DND-41 (cell line): ENCODE measurements around the gene VAMP2.

Source experiments
- ATAC-seq: fragments of 200-7000 bp; cut with Tn5 transposase; 3 replicates; pipeline ENCODE4 v1.9.1; 2021; ENCODE audit warnings: low read depth; ENCODE audit not compliant: insufficient read depth
- DNase-seq: peaks from one replicate; pipeline ENCODE4 v3.0.0-alpha.2; 2020
- H2AFZ ChIP-seq: 2 replicates; pipeline ENCODE4 v1.6.0; 2012; ENCODE audit warnings: low read depth, low read length
- H3K27ac ChIP-seq: 2 replicates; pipeline ENCODE4 v1.5.1; 2012; ENCODE audit warnings: low read length, inconsistent platforms
- H3K27me3 ChIP-seq: fragments of 200-600 bp; sonication (generic); 2 replicates; pipeline ENCODE4 v1.6.0; 2012; ENCODE audit warnings: low read length, mild to moderate bottlenecking, inconsistent platforms; ENCODE audit not compliant: insufficient read depth, poor library complexity
- H3K36me3 ChIP-seq: 2 replicates; pipeline ENCODE4 v1.5.1; 2012; ENCODE audit warnings: low read length, inconsistent platforms; ENCODE audit not compliant: insufficient read depth
- H3K4me1 ChIP-seq: 2 replicates; pipeline ENCODE4 v1.5.1; 2012; ENCODE audit warnings: mild to moderate bottlenecking, low read length; ENCODE audit not compliant: insufficient read depth
- H3K4me2 ChIP-seq: 2 replicates; pipeline ENCODE4 v1.6.0; 2012; ENCODE audit warnings: mild to moderate bottlenecking, moderate library complexity, low read length, inconsistent platforms; ENCODE audit not compliant: insufficient read depth
- H3K4me3 ChIP-seq, 2 experiments: fragments of 200-600 bp in 1 of 2; shearing (Covaris generic) in 1 of 2; 2 replicates each; pipeline ENCODE4 v1.5.1; 2012 to 2016; ENCODE audit warnings: inconsistent platforms in 2 of 2, low read length in 2 of 2, mild to moderate bottlenecking in 2 of 2, low read depth in 1 of 2, moderate library complexity in 1 of 2
- H3K79me2 ChIP-seq: 2 replicates; pipeline ENCODE4 v1.6.0; 2012; ENCODE audit warnings: low read length, inconsistent platforms; ENCODE audit not compliant: insufficient read depth
- H3K9ac ChIP-seq: 2 replicates; pipeline ENCODE4 v1.6.0; 2012; ENCODE audit warnings: low read depth, mild to moderate bottlenecking, inconsistent platforms, low read length, moderate library complexity
- H3K9me3 ChIP-seq: 2 replicates; pipeline ENCODE4 v1.5.1; 2012; ENCODE audit warnings: low read length, moderate library complexity, mild to moderate bottlenecking, inconsistent platforms; ENCODE audit not compliant: insufficient read depth, severe bottlenecking
- H4K20me1 ChIP-seq: 2 replicates; pipeline ENCODE4 v1.6.0; 2012; ENCODE audit warnings: low read length; ENCODE audit not compliant: insufficient read depth
- EZH2 ChIP-seq: IDR thresholded peaks from 3 replicates; pipeline ENCODE4 v1.6.1; 2012; ENCODE audit warnings: borderline replicate concordance, low read depth, mild to moderate bottlenecking, moderate library complexity, low read length, inconsistent platforms; ENCODE audit not compliant: severe bottlenecking
- TF ChIP-seq, protein P1 (sequence below): IDR thresholded peaks from 2 replicates; pipeline ENCODE4 v1.5.1; 2012; ENCODE audit warnings: borderline replicate concordance, low read length, moderate library complexity, mild to moderate bottlenecking; ENCODE audit not compliant: poor library complexity, severe bottlenecking; ENCODE audit errors: extremely low read depth

The VAMP2 gene

DNA sequence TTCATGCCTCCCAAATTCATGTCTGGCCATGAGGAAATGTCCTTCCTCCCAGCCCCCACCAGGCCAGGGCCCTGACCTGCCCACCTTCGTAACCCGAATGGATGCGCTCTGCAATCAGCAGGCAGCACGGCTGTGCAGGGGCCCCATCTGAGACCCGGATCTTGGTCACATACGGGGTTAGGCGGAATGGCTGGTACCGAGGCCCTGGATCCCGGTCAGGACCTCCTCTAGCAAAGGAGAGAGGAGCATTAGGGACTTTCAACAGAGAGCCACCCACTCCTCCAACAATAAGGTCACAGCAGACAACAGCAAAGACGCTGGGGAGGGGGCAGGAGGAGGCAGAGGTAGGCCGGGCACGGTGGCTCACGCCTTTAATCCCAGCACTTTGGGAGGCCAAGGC is 14.2 kb downstream of the VAMP2 start:
- Histone ChIP-seq H3K9ac (no peak overlapping the region), H3K4me3 (no peak overlapping the region), H3K79me2 (peaks cover 17% of the 10 kb centered on the region), H3K36me3 (peaks cover 67% of the 10 kb centered on the region), H3K27me3 (no peaks in the 10 kb centered on the region), H4K20me1 (peaks cover 22% of the 10 kb centered on the region), H3K27ac (no peak overlapping the region), H3K9me3 (no peaks in the 10 kb centered on the region), H3K4me2 (no peak overlapping the region), H3K4me1 (peaks cover 30% of the 10 kb centered on the region), H2AFZ (no peak overlapping the region)
- ATAC-seq (no peak), DNase-seq (no peak)
- TF ChIP-seq, protein P1, sequence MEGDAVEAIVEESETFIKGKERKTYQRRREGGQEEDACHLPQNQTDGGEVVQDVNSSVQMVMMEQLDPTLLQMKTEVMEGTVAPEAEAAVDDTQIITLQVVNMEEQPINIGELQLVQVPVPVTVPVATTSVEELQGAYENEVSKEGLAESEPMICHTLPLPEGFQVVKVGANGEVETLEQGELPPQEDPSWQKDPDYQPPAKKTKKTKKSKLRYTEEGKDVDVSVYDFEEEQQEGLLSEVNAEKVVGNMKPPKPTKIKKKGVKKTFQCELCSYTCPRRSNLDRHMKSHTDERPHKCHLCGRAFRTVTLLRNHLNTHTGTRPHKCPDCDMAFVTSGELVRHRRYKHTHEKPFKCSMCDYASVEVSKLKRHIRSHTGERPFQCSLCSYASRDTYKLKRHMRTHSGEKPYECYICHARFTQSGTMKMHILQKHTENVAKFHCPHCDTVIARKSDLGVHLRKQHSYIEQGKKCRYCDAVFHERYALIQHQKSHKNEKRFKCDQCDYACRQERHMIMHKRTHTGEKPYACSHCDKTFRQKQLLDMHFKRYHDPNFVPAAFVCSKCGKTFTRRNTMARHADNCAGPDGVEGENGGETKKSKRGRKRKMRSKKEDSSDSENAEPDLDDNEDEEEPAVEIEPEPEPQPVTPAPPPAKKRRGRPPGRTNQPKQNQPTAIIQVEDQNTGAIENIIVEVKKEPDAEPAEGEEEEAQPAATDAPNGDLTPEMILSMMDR: no peak
- TF ChIP-seq EZH2: no peak

DNA sequence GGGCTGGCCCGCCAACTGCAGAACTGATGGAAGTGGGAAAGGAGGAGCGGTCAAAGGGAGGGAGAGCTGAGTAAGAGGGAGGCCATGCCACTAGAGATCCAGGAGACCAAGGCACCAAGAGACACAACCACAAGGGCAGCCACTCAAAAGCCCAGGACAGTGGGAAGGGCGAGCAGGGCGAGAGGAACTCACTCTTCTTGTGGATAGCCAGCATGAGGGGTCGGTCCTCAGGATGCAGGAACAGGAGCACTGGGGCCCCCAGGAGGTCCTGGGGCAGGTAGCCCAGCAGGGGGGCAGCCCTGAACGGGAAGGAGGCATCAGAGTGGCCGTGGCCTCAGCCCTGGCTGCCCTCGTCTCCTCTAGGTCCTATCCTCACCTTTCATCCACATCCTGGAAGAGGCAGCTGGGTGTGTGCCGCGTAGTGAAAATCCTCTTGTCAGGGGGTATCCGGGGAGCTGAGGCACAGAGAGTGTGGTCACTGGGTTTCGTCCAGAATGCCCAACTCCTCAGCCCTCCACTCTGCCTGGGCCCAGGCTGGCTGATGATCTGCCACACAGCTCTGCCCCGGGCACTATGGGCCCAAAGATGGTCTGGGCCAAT is 14.8 kb downstream of the VAMP2 start:
- Histone ChIP-seq H4K20me1 (peaks cover 22% of the 10 kb centered on the region), H3K9me3 (no peaks in the 10 kb centered on the region), H3K27me3 (no peaks in the 10 kb centered on the region), H3K4me1 (peaks cover 28% of the 10 kb centered on the region), H3K36me3 (peaks cover 72% of the 10 kb centered on the region), H3K4me2 (no peak overlapping the region), H3K27ac (no peak overlapping the region), H3K79me2 (peaks cover 17% of the 10 kb centered on the region), H2AFZ (no peak overlapping the region), H3K4me3 (no peak overlapping the region), H3K9ac (no peak overlapping the region)
- DNase-seq (no peak), ATAC-seq (no peak)
- no peak for TF ChIP-seq EZH2
- TF ChIP-seq, protein P1: no peak

- Histone ChIP-seq H3K9ac (no peak overlapping the region), H3K79me2 (peaks cover 17% of the 10 kb centered on the region), H2AFZ (no peak overlapping the region), H3K27ac (no peak overlapping the region), H4K20me1 (peaks cover 22% of the 10 kb centered on the region), H3K4me2 (no peak overlapping the region), H3K36me3 (peaks cover 78% of the 10 kb centered on the region), H3K4me1 (peaks cover 22% of the 10 kb centered on the region), H3K9me3 (no peaks in the 10 kb centered on the region), H3K4me3 (no peak overlapping the region), H3K27me3 (no peaks in the 10 kb centered on the region)
- no peak for TF ChIP-seq EZH2
- TF ChIP-seq, protein P1: no peak
- ATAC-seq (no peak), DNase-seq (no peak)
Measured at GRCh38 chr17:8147141-8147804, 15.5 kb downstream of the VAMP2 start.
